K562 (cell line): Measurements from ENCODE around the gene MTPN. TPM values are rescaled to one million over a fixed set of nuclear protein-coding genes. Genes with fewer than 3 reads are reported as not detected.

Source experiments
- ATAC-seq: fragments of 200-7000 bp; cut with Tn5 transposase; 3 replicates; pipeline ENCODE4 v1.9.1; 2020; ENCODE audit warnings: moderate library complexity
- BruUV-seq: library from RNA; stranded (reverse); fragments of 400-500 nt; replicated peaks from 2 replicates; lab custom pipeline; 2021; lab: Mats Ljungman, UMichigan
- CTCF ChIA-PET: fragments of 300-600 bp; formaldehyde crosslinking; extraction: SDS; loops from one replicate; lab custom pipeline; 2021; ENCODE audit warnings: low intra/inter-chr PET ratio; lab: Yijun Ruan, JAX
- POLR2A ChIA-PET: fragments of 300-600, 350-650 bp; sonication (Branson Sonifier 250); formaldehyde crosslinking; extraction: SDS; loops from one replicate; lab custom pipeline; 2021; ENCODE audit warnings: antibody characterized with exemption, inconsistent platforms; lab: Yijun Ruan, JAX
- DNase-seq, 4 experiments: peaks; one replicate each; pipeline versions ENCODE4 v3.0.0 to v3.0.0-alpha.2; 2011 to 2018; ENCODE audit warnings: low spot score in 3 of 4, mixed read lengths in 3 of 4; ENCODE audit errors: extremely low read depth in 1 of 4
- FAIRE-seq: peaks from 2 replicates; lab custom pipeline; 2011; peaks lifted over from hg19 to GRCh38; lab: Jason Lieb, UNC
- H2AFZ ChIP-seq: 2 replicates; pipeline ENCODE4 v1.6.0; 2011; ENCODE audit warnings: low read depth, low read length, control low read depth, inconsistent platforms
- H3K27ac ChIP-seq: fragments of 200-600 bp; 3 replicates; pipeline ENCODE4 v1.8.0; 2011; ENCODE audit warnings: low read depth, mild to moderate bottlenecking, control low read depth, inconsistent platforms, low read length, moderate library complexity, mixed read lengths; ENCODE audit errors: extremely low read depth
- H3K27me3 ChIP-seq, 2 experiments: fragments of 300-600 bp in 1 of 2; 2 replicates in 1 of 2; 3 replicates in 1 of 2; pipeline versions ENCODE4 v1.6.0 to v1.8.0; 2011; ENCODE audit warnings: inconsistent platforms in 2 of 2, low read length in 2 of 2, mild to moderate bottlenecking in 1 of 2, mixed read lengths in 1 of 2, moderate library complexity in 1 of 2; ENCODE audit not compliant: control insufficient read depth in 2 of 2, insufficient read depth in 2 of 2
- H3K36me3 ChIP-seq: fragments of 300-600 bp; 3 replicates; pipeline ENCODE4 v1.8.0; 2011; ENCODE audit warnings: mild to moderate bottlenecking, low read length, inconsistent platforms; ENCODE audit not compliant: control insufficient read depth, insufficient read depth
- H3K4me1 ChIP-seq, 2 experiments: fragments of 200-600 bp in 1 of 2; replicated peaks in 1 of 2; 2 replicates in 1 of 2; 3 replicates in 1 of 2; pipeline versions ENCODE4 v1.5.1 to v1.8.0; 2011; ENCODE audit warnings: inconsistent platforms in 2 of 2, low read length in 2 of 2, mild to moderate bottlenecking in 1 of 2, mixed read lengths in 1 of 2, moderate library complexity in 1 of 2; ENCODE audit not compliant: control insufficient read depth in 2 of 2, insufficient read depth in 2 of 2
- H3K4me2 ChIP-seq: 2 replicates; pipeline ENCODE4 v1.6.1; 2011; ENCODE audit warnings: low read length, control low read depth, inconsistent platforms, mixed read lengths; ENCODE audit not compliant: insufficient read depth
- H3K4me3 ChIP-seq: fragments of 200-600 bp; sonication (generic), shearing (Covaris generic); 2 replicates; pipeline ENCODE4 v1.5.1; 2016; ENCODE audit warnings: control low read depth, inconsistent platforms
- H3K79me2 ChIP-seq: fragments of 200-600 bp; 3 replicates; pipeline ENCODE4 v1.8.0; 2011; ENCODE audit warnings: low read length, inconsistent platforms; ENCODE audit not compliant: control insufficient read depth, insufficient read depth
- H3K9ac ChIP-seq, 2 experiments: 2 replicates each; pipeline versions ENCODE4 v1.6.0 to v1.6.1; 2011; ENCODE audit warnings: low read depth in 2 of 2, low read length in 2 of 2, control low read depth in 1 of 2, inconsistent platforms in 1 of 2, mild to moderate bottlenecking in 1 of 2, mixed read lengths in 1 of 2; ENCODE audit not compliant: insufficient read depth in 1 of 2
- H3K9me1 ChIP-seq: one replicate; pipeline ENCODE4 v1.6.0; 2011; ENCODE audit warnings: inconsistent platforms, mild to moderate bottlenecking, low read length, moderate library complexity; ENCODE audit not compliant: control insufficient read depth, insufficient read depth
- H3K9me3 ChIP-seq: replicated peaks from 2 replicates; pipeline ENCODE4 v1.5.1; 2011; ENCODE audit warnings: low read depth, low read length, inconsistent platforms; ENCODE audit not compliant: control insufficient read depth, insufficient read depth
- H4K20me1 ChIP-seq: replicated peaks from 2 replicates; pipeline ENCODE4 v1.6.1; 2011; ENCODE audit warnings: low read length, inconsistent platforms, mixed read lengths; ENCODE audit not compliant: control insufficient read depth, insufficient read depth
- ERF ChIP-seq: fragments of 450-650 bp; formaldehyde crosslinking; IDR thresholded peaks from 2 replicates; pipeline ENCODE4 v1.4.0; 2020; ENCODE audit warnings: mild to moderate bottlenecking, mixed read lengths
- MCM3 ChIP-seq: fragments of 450-650 bp; IDR thresholded peaks from 2 replicates; pipeline ENCODE4 v1.6.1; 2016
- MLX ChIP-seq, 2 experiments: fragments of 450-650 bp in 1 of 2; sonication (generic) in 1 of 2; formaldehyde crosslinking; conservative IDR thresholded peaks; 2 replicates each; pipeline versions ENCODE4 v1.4.0 to v1.8.1; 2020 to 2022; ENCODE audit warnings: mild to moderate bottlenecking in 1 of 2, missing genetic modification reagents in 1 of 2
- YY1 ChIP-seq, 3 experiments: IDR thresholded peaks; 2 replicates each; pipeline ENCODE4 v1.6.1; 2011; ENCODE audit warnings: low read length in 2 of 3, mild to moderate bottlenecking in 2 of 3, moderate library complexity in 2 of 3, borderline replicate concordance in 1 of 3, control low read depth in 1 of 3, low read depth in 1 of 3; ENCODE audit not compliant: insufficient read depth in 3 of 3, insufficient replicate concordance in 2 of 3, control insufficient read depth in 1 of 3, insufficient read length in 1 of 3; ENCODE audit errors: extremely low read depth in 1 of 3
- ZBTB2 ChIP-seq: fragments of 450-650 bp; IDR thresholded peaks from 2 replicates; pipeline ENCODE4 v1.6.1; 2016; ENCODE audit warnings: antibody characterized with exemption
- ZNF143 ChIP-seq: sonication (generic); formaldehyde crosslinking; IDR thresholded peaks from 2 replicates; pipeline ENCODE4 v1.9.0; 2022; ENCODE audit warnings: mild to moderate bottlenecking, missing genetic modification reagents
- WGBS: fragments of 100-300 bp; shearing (Covaris generic); methylation state at CpG from one replicate; pipeline ENCODE4 v1.1.6; 2016; ENCODE audit warnings: low coverage, mixed read lengths; ENCODE audit not compliant: insufficient coverage; ENCODE audit errors: missing lambda C conversion rate; 5-methylcytosine and 5-hydroxymethylcytosine counted together
- in situ Hi-C: fragments of 300-500 bp; cut with MboI; formaldehyde crosslinking; loops from 4 replicates; pipeline ENCODE4 v1.15.0; 2018; ENCODE audit warnings: inconsistent platforms, mixed read lengths
- intact Hi-C: fragments of 100-400 bp; cut with micrococcal nuclease; formaldehyde crosslinking; loops from 2 replicates; pipeline ENCODE4 v1.14.2; 2022
- polyA plus RNA-seq, 8 experiments: library from polyadenylated mRNA; depleted of rRNA in 4 of 8; stranded (reverse) in 5 of 8; unstranded in 3 of 8; fragments of >200 nt; fragmentation: Nextera tagmentation in 2 of 8; fragmentation: Illumina TruSeq in 1 of 8; extraction: Ambion mirVana in 2 of 8; extraction: Trizol in 1 of 8; gene quantifications; 2 replicates each; pipeline versions ENCODE4 v1.2.1 to v1.2.3, GENCODE V29; 2011 to 2014; ENCODE audit warnings: inconsistent platforms in 1 of 8, missing spikeins in 1 of 8
- total RNA-seq, 7 experiments: library from RNA; depleted of rRNA in 6 of 7; stranded (reverse); fragments of >200 nt in 6 of 7; fragmentation: Illumina TruSeq in 2 of 7; extraction: Trizol in 2 of 7; gene quantifications; 2 replicates each; pipeline versions ENCODE4 v1.2.1 to v1.2.3, GENCODE V29; 2011 to 2021; ENCODE audit warnings: low replicate concordance in 1 of 7

Gene MTPN
- total and polyA plus RNA-seq, 9 of the 15 experiments (the other 6 are each of a cell fraction or from before 2014, with no cell fraction given): 68.5 to 261 (median 156) TPM

- Histone ChIP-seq H4K20me1 (peaks cover 14% of the 10 kb centered on the region; the same call in 1 of the 2 replicates), H3K27ac (no peak overlapping the region), H3K79me2 (peaks cover 80% of the 10 kb centered on the region), H3K36me3 (peaks cover 43% of the 10 kb centered on the region), H3K27me3 (no peaks in the 10 kb centered on the region), H3K4me2 (no peak overlapping the region), H3K9me3 (no peaks in the 10 kb centered on the region), H2AFZ (no peak overlapping the region), H3K9me1 (no peaks in the 10 kb centered on the region), H3K4me3 (no peak overlapping the region), H3K4me1 (peaks cover 26 to 63% of the 10 kb centered on the region in 2 experiments), H3K9ac (no peak overlapping the region)
- ChIA-PET CTCF (no interaction called here), POLR2A (interaction anchor here (0.7 to 7.1 kb wide), 3 partner anchors 9 to 40 kb away, joined by 3 to 45 read pairs (median 4); no protein-coding TSS in a partner anchor)
- in situ Hi-C loops: no loop called here
- intact Hi-C loops: loop anchor here (5.0 kb wide), 1 partner anchor 130 kb away; no protein-coding TSS in a partner anchor
- ATAC-seq (no peak), DNase-seq (no peak), FAIRE-seq (no peak)
- BruUV-seq: no TSS peak
- TF ChIP-seq MCM3 (no peak), ZBTB2 (no peak), ERF (CRISPR knock-in tag) (no peak), ZNF143 (no peak), MLX (CRISPR knock-in tag; conservative IDR thresholded peaks at IDR 0.05) (no peak), YY1 (IDR thresholded peaks at IDR 0.05; ENCODE audit: borderline replicate concordance in 1 of 3, control insufficient read depth in 1 of 3, extremely low read depth in 1 of 3, insufficient read depth in 3 of 3, insufficient read length in 1 of 3, insufficient replicate concordance in 2 of 3, low read depth in 1 of 3, low read length in 2 of 3) (no peak)
- WGBS: 89% methylated on average over 5 of the region's 5 CpGs
Measured at GRCh38 chr7:135932131-135932530, 45.0 kb downstream of the MTPN start.
